Mesendoderm (in vitro differentiated cells): ENCODE results near the gene RASGEF1B.

Experiments
- DNase-seq: peaks from one replicate; pipeline ENCODE4 v3.0.0; 2013
- H2AK5ac ChIP-seq: 2 replicates; pipeline ENCODE4 v1.6.1; 2013; ENCODE audit warnings: low read length, inconsistent platforms
- H2BK120ac ChIP-seq: 2 replicates; pipeline ENCODE4 v1.6.1; 2013; ENCODE audit warnings: low read depth, mild to moderate bottlenecking, low read length, moderate library complexity, mixed read lengths
- H2BK15ac ChIP-seq: replicated peaks from 2 replicates; pipeline ENCODE4 v1.6.1; 2013; ENCODE audit warnings: low read depth, mild to moderate bottlenecking, moderate library complexity
- H2BK5ac ChIP-seq: 2 replicates; pipeline ENCODE4 v1.6.1; 2013; ENCODE audit warnings: low read length, inconsistent platforms
- H3K18ac ChIP-seq: 2 replicates; pipeline ENCODE4 v1.6.1; 2013; ENCODE audit warnings: mild to moderate bottlenecking, low read length, mixed read lengths
- H3K23ac ChIP-seq: one replicate; pipeline ENCODE4 v1.6.1; 2013; ENCODE audit warnings: low read length
- H3K27ac ChIP-seq: 2 replicates; pipeline ENCODE4 v1.5.1; 2013; ENCODE audit warnings: low read depth, mild to moderate bottlenecking, inconsistent platforms, low read length, moderate library complexity
- H3K27me3 ChIP-seq: 2 replicates; pipeline ENCODE4 v1.6.1; 2013; ENCODE audit warnings: low read length, control low read depth, mild to moderate bottlenecking, inconsistent platforms; ENCODE audit not compliant: insufficient read depth, poor library complexity
- H3K36me3 ChIP-seq: 2 replicates; pipeline ENCODE4 v1.6.1; 2013; ENCODE audit warnings: low read length, inconsistent platforms; ENCODE audit not compliant: control insufficient read depth, insufficient read depth
- H3K4ac ChIP-seq: one replicate; pipeline ENCODE4 v1.6.1; 2013; ENCODE audit warnings: low read depth, mild to moderate bottlenecking, low read length, moderate library complexity
- H3K4me1 ChIP-seq: 2 replicates; pipeline ENCODE4 v1.6.1; 2013; ENCODE audit warnings: low read depth, low read length, inconsistent platforms; ENCODE audit not compliant: control insufficient read depth
- H3K4me2 ChIP-seq: 2 replicates; pipeline ENCODE4 v1.6.1; 2013; ENCODE audit warnings: low read length
- H3K4me3 ChIP-seq: 2 replicates; pipeline ENCODE4 v1.5.1; 2013; ENCODE audit warnings: mild to moderate bottlenecking, low read length
- H3K56ac ChIP-seq: one replicate; pipeline ENCODE4 v1.6.1; 2013; ENCODE audit warnings: low read length
- H3K79me1 ChIP-seq: 2 replicates; pipeline ENCODE4 v1.6.1; 2013; ENCODE audit warnings: low read length, inconsistent platforms
- H3K79me2 ChIP-seq: 2 replicates; pipeline ENCODE4 v1.6.1; 2013; ENCODE audit warnings: mild to moderate bottlenecking, low read length; ENCODE audit not compliant: control insufficient read depth, insufficient read depth
- H3K9ac ChIP-seq: 2 replicates; pipeline ENCODE4 v1.6.1; 2013; ENCODE audit warnings: low read length, inconsistent platforms
- H4K5ac ChIP-seq: one replicate; pipeline ENCODE4 v1.6.1; 2013; ENCODE audit warnings: low read length
- H4K8ac ChIP-seq: one replicate; pipeline ENCODE4 v1.6.1; 2013; ENCODE audit warnings: low read depth, mild to moderate bottlenecking, control low read depth, low read length, moderate library complexity
- WGBS: extraction: QIAGEN DNeasy Blood & Tissue Kit; methylation state at CpG from one replicate; pipeline ENCODE4 v1.1.7; 2013; ENCODE audit warnings: low lambda C conversion rate, missing lambda C conversion rate; ENCODE audit not compliant: insufficient coverage; ENCODE audit errors: extremely low coverage; 5-methylcytosine and 5-hydroxymethylcytosine counted together

The RASGEF1B gene

GRCh38 chr4:81508411-81509185, 36.9 kb upstream of the RASGEF1B start:
- Histone ChIP-seq H3K27me3 (no peaks in the 10 kb centered on the region), H3K4ac (no peak overlapping the region), H3K4me1 (peaks cover 2% of the 10 kb centered on the region), H3K23ac (no peak overlapping the region), H3K79me2 (no peaks in the 10 kb centered on the region), H3K9ac (no peak overlapping the region), H2BK15ac (no peak overlapping the region), H2BK5ac (no peak overlapping the region), H4K8ac (no peak overlapping the region), H3K4me2 (no peak overlapping the region), H4K5ac (no peak overlapping the region), H3K79me1 (no peaks in the 10 kb centered on the region), H2BK120ac (no peak overlapping the region), H3K18ac (no peak overlapping the region), H3K4me3 (no peak overlapping the region), H3K27ac (no peak overlapping the region), H3K36me3 (no peaks in the 10 kb centered on the region), H3K56ac (no peak overlapping the region), H2AK5ac (no peak overlapping the region)
- no peak for DNase-seq
- no CpG with 5 or more reads among the region's 2 CpGs for WGBS

- Histone ChIP-seq H4K5ac (no peak overlapping the region), H3K36me3 (no peaks in the 10 kb centered on the region), H3K9ac (no peak overlapping the region), H2AK5ac (no peak overlapping the region), H3K79me2 (no peaks in the 10 kb centered on the region), H3K23ac (no peak overlapping the region), H2BK15ac (no peak overlapping the region), H2BK5ac (no peak overlapping the region), H3K27me3 (no peaks in the 10 kb centered on the region), H3K27ac (no peak overlapping the region), H3K18ac (no peak overlapping the region), H3K4me1 (peaks cover 2% of the 10 kb centered on the region), H3K4ac (no peak overlapping the region), H3K79me1 (no peaks in the 10 kb centered on the region), H4K8ac (no peak overlapping the region), H3K56ac (no peak overlapping the region), H3K4me2 (no peak overlapping the region), H3K4me3 (no peak overlapping the region), H2BK120ac (no peak overlapping the region)
- no peak for DNase-seq
- WGBS: no CpG with 5 or more reads among the region's 1 CpG
These were observed 35.8 kb upstream of the RASGEF1B start for GRCh38 chr4:81507530-81507929.

GRCh38 chr4:81506731-81507130, 35.0 kb upstream of the RASGEF1B start:
- no peak overlapping the region for H2BK5ac ChIP-seq
- no peaks in the 10 kb centered on the region for H3K4me1 ChIP-seq

GRCh38 chr4:81505726-81506125, 34.0 kb upstream of the RASGEF1B start:
- Histone ChIP-seq H3K56ac (no peak overlapping the region), H4K8ac (no peak overlapping the region), H2BK120ac (no peak overlapping the region), H3K4ac (no peak overlapping the region), H2BK15ac (no peak overlapping the region), H2AK5ac (no peak overlapping the region), H3K4me2 (no peak overlapping the region), H3K36me3 (no peaks in the 10 kb centered on the region), H3K79me2 (no peaks in the 10 kb centered on the region), H3K27me3 (no peaks in the 10 kb centered on the region), H3K18ac (no peak overlapping the region), H3K27ac (no peak overlapping the region), H3K79me1 (no peaks in the 10 kb centered on the region), H3K23ac (no peak overlapping the region), H3K4me1 (peaks cover 4% of the 10 kb centered on the region), H4K5ac (no peak overlapping the region), H3K4me3 (no peak overlapping the region), H2BK5ac (no peak overlapping the region), H3K9ac (no peak overlapping the region)
- WGBS: no CpG with 5 or more reads among the region's 2 CpGs
- no peak for DNase-seq

More at GRCh38 chr4:81506731-81507130, 35.0 kb upstream of the RASGEF1B start:
- no peak for DNase-seq
- no peak overlapping the region for H3K4ac ChIP-seq
- no peaks in the 10 kb centered on the region for H3K79me1 ChIP-seq
- H3K9ac ChIP-seq: no peak overlapping the region
- no peak overlapping the region for H2BK120ac ChIP-seq
- no peak overlapping the region for H3K23ac ChIP-seq
- no peak overlapping the region for H4K8ac ChIP-seq
- no peaks in the 10 kb centered on the region for H3K79me2 ChIP-seq
- no CpG with 5 or more reads among the region's 2 CpGs for WGBS
- no peak overlapping the region for H3K56ac ChIP-seq
- H3K27ac ChIP-seq: no peak overlapping the region
- H2BK15ac ChIP-seq: no peak overlapping the region
- H3K27me3 ChIP-seq: no peaks in the 10 kb centered on the region
- H3K4me3 ChIP-seq: no peak overlapping the region
- no peak overlapping the region for H3K18ac ChIP-seq
- no peak overlapping the region for H4K5ac ChIP-seq
- no peaks in the 10 kb centered on the region for H3K36me3 ChIP-seq
- no peak overlapping the region for H2AK5ac ChIP-seq
- H3K4me2 ChIP-seq: no peak overlapping the region

GRCh38 chr4:81505004-81505598, 33.4 kb upstream of the RASGEF1B start:
- peaks cover 4% of the 10 kb centered on the region for H3K4me1 ChIP-seq
- no peak for DNase-seq
- no peak overlapping the region for H2BK120ac ChIP-seq
- no peak overlapping the region for H3K23ac ChIP-seq
- WGBS: no CpG with 5 or more reads among the region's 8 CpGs
- no peaks in the 10 kb centered on the region for H3K79me1 ChIP-seq
- H3K36me3 ChIP-seq: no peaks in the 10 kb centered on the region
- H3K27me3 ChIP-seq: no peaks in the 10 kb centered on the region
- H3K56ac ChIP-seq: no peak overlapping the region
- no peak overlapping the region for H2BK15ac ChIP-seq
- no peak overlapping the region for H3K27ac ChIP-seq
- H4K8ac ChIP-seq: no peak overlapping the region
- H3K79me2 ChIP-seq: no peaks in the 10 kb centered on the region
- no peak overlapping the region for H3K18ac ChIP-seq
- no peak overlapping the region for H2AK5ac ChIP-seq
- no peak overlapping the region for H3K4me3 ChIP-seq
- no peak overlapping the region for H4K5ac ChIP-seq
- H3K4me2 ChIP-seq: no peak overlapping the region
- H2BK5ac ChIP-seq: no peak overlapping the region
- no peak overlapping the region for H3K4ac ChIP-seq
- no peak overlapping the region for H3K9ac ChIP-seq
